Pancreas (tissue), 10 donors: ENCODE data around the gene KCNK4. TPM values are rescaled to one million over a fixed set of nuclear protein-coding genes. Genes with fewer than 3 reads are reported as not detected.

Experiments
- ATAC-seq, 4 donors: fragments of 200-7000 bp; cut with Tn5 transposase; one replicate each; pipeline versions ENCODE4 v1.8.0 to v1.9.1; 2020; ENCODE audit warnings: mild to moderate bottlenecking in 4 of 4, moderate library complexity in 4 of 4
- DNase-seq, 6 donors: peaks; one replicate each; pipeline ENCODE4 v3.0.0-alpha.2; 2020
- FAIRE-seq: peaks from 2 replicates; lab custom pipeline; 2012; peaks lifted over from hg19 to GRCh38; lab: Jason Lieb, UNC
- H3K27ac ChIP-seq, 4 donors: fragments of 200-600 bp; sonication (generic); 1 replicate in 3 of 4; 2 replicates in 1 of 4; pipeline versions ENCODE4 v1.5.0 to v1.8.0; 2020
- H3K27me3 ChIP-seq, 4 donors: fragments of 200-600 bp; one replicate each; pipeline ENCODE4 v1.8.0; 2021
- H3K36me3 ChIP-seq, 3 donors: fragments of 200-600 bp; sonication (generic) in 1 of 3; one replicate each; pipeline versions ENCODE4 v1.5.0 to v1.8.0; 2020 to 2021
- H3K4me1 ChIP-seq, 3 donors: fragments of 200-600 bp; one replicate each; pipeline ENCODE4 v1.8.0; 2021
- H3K4me3 ChIP-seq, 4 donors: fragments of 200-600 bp; sonication (generic) in 2 of 4; one replicate each; pipeline versions ENCODE4 v1.5.0 to v1.8.0; 2020 to 2021
- H3K9me3 ChIP-seq, 4 donors: fragments of 200-600 bp; one replicate each; pipeline ENCODE4 v1.8.0; 2021
- CTCF ChIP-seq, 4 donors: fragments of 200-600 bp; sonication (generic) in 3 of 4; IDR thresholded peaks; one replicate each; pipeline versions ENCODE4 v1.5.0 to v1.8.0; 2021; ENCODE audit warnings: antibody characterized with exemption in 4 of 4
- WGBS, 2 donors: extraction: QIAGEN DNeasy Blood & Tissue Kit; methylation state at CpG; one replicate each; pipeline ENCODE4 v1.1.7; 2013; 5-methylcytosine and 5-hydroxymethylcytosine counted together
- intact Hi-C, 3 donors: fragments of 100-400 bp; cut with DNase I; formaldehyde crosslinking; loops; one replicate each; pipeline versions ENCODE4 v1.11.1 to v1.14.2; 2022
- polyA plus RNA-seq, 2 donors: library from polyadenylated mRNA; stranded (reverse); fragments of 200-250 nt; gene quantifications; one replicate each; pipeline ENCODE4 v1.2.3, GENCODE V29; 2013
- total RNA-seq, 6 donors: library from RNA; stranded (reverse); fragmentation: NEBNext Ultra II Directional in 4 of 6; extraction: Animal tissue kit (Norgen Biotek cat#: 25700) in 4 of 6; gene quantifications; one replicate each; pipeline versions ENCODE4 v1.2.1 to v1.2.4, GENCODE V29; 2021 to 2023
- donor health status: healthy with polysubstance abuse.
- donor health status: DM: no; HTN: no; CAD: no; lungs with moderate emphysema.
- donor health status: DM: no; HTN: no; CAD: no.
- donor health status: control.
- donor health status: control.
- donor health status: Bipolar disorder and iron deficiency.
- donor health status: DM: yes; HTN: yes; CAD: no.
- donor health status: DM: no; HTN: no; CAD: no.
- donor health status: DM: no; HTN: no; CAD: no.
- donor health status: DM: yes; HTN: yes; CAD: no.

Gene KCNK4
- total and polyA plus RNA-seq, 8 donors: not detected

GRCh38 chr11:64247729-64248531 is 43.2 kb upstream of the KCNK4 start:
- Histone ChIP-seq H3K9me3 (no peaks in the 10 kb centered on the region), H3K27me3 (no peaks in the 10 kb centered on the region), H3K4me1 (peaks cover 0 to 19% (median 11%) of the 10 kb centered on the region in 3 donors), H3K36me3 (no peaks in the 10 kb centered on the region), H3K27ac (peak overlapping the region in 2 of 4 donors; percentile 72 to 85), H3K4me3 (peak overlapping the region; percentile 35 to 70 (median 48))
- no peak for FAIRE-seq
- no peak for ATAC-seq
- intact Hi-C loops: no loop called here
- TF ChIP-seq CTCF (IDR thresholded peaks at IDR 0.05): no peak
- 32 to 36% methylated on average over 30 to 31 of the region's 31 CpGs for WGBS, 2 donors
- no peak for DNase-seq

GRCh38 chr11:64248578-64248977 is 42.5 kb upstream of the KCNK4 start:
- no peak for ATAC-seq
- Histone ChIP-seq H3K36me3 (no peaks in the 10 kb centered on the region), H3K4me1 (peaks cover 0 to 14% (median 4%) of the 10 kb centered on the region in 3 donors), H3K9me3 (no peaks in the 10 kb centered on the region), H3K27ac (no peak overlapping the region), H3K4me3 (no peak overlapping the region), H3K27me3 (no peaks in the 10 kb centered on the region)
- DNase-seq: no peak
- FAIRE-seq: no peak
- intact Hi-C loops: no loop called here
- TF ChIP-seq CTCF (IDR thresholded peaks at IDR 0.05): no peak
- WGBS, 2 donors: 77 to 79% methylated on average over 7 of the region's 7 CpGs

- Histone ChIP-seq H3K4me1 (peaks cover 0 to 9% (median 4%) of the 10 kb centered on the region in 3 donors), H3K9me3 (no peaks in the 10 kb centered on the region), H3K27ac (no peak overlapping the region), H3K4me3 (no peak overlapping the region), H3K36me3 (no peaks in the 10 kb centered on the region), H3K27me3 (no peaks in the 10 kb centered on the region)
- FAIRE-seq (no peak), ATAC-seq (no peak), DNase-seq (no peak)
- TF ChIP-seq CTCF (IDR thresholded peaks at IDR 0.05): no peak
- WGBS, 2 donors: 90 to 91% methylated on average over 4 of the region's 4 CpGs
- intact Hi-C loops: no loop called here
Measured at GRCh38 chr11:64249038-64249437, 42.1 kb upstream of the KCNK4 start.

GRCh38 chr11:64249563-64250414 is 41.3 kb upstream of the KCNK4 start:
- no peak for ATAC-seq
- H3K27ac ChIP-seq: no peak overlapping the region
- no peak for DNase-seq
- peaks cover 0 to 8% (median 4%) of the 10 kb centered on the region in 3 donors for H3K4me1 ChIP-seq
- WGBS, 2 donors: 86 to 92% methylated on average over 8 of the region's 8 CpGs
- intact Hi-C loops: no loop called here
- H3K27me3 ChIP-seq: no peaks in the 10 kb centered on the region
- no peak for TF ChIP-seq CTCF (IDR thresholded peaks at IDR 0.05)
- no peaks in the 10 kb centered on the region for H3K36me3 ChIP-seq
- H3K4me3 ChIP-seq: no peak overlapping the region
- H3K9me3 ChIP-seq: no peaks in the 10 kb centered on the region
- no peak for FAIRE-seq
